SK-N-SH treated with all-trans-retinoic acid at 6 μM for 48 hours (cell line): Measurements from ENCODE around the gene TIA1.

ENCODE experiments used
- ISL1 ChIP-seq: fragments of 250-450 bp; sonication (Bioruptor Pico); IDR thresholded peaks from 2 replicates; pipeline ENCODE4 v2.1.2; 2022; ENCODE audit warnings: mild to moderate bottlenecking, moderate library complexity
- RARB ChIP-seq: fragments of 250-450 bp; sonication (Bioruptor Pico); IDR thresholded peaks from 2 replicates; pipeline ENCODE4 v1.8.0; 2021; ENCODE audit warnings: mild to moderate bottlenecking, moderate library complexity
- ZFP3 ChIP-seq: fragments of 250-450 bp; sonication (Bioruptor Pico); IDR thresholded peaks from 2 replicates; pipeline ENCODE4 v1.5.0; 2020; ENCODE audit warnings: mild to moderate bottlenecking, moderate library complexity
- ZFP30 ChIP-seq: fragments of 450-650 bp; formaldehyde crosslinking; IDR thresholded peaks from 2 replicates; pipeline ENCODE4 v1.5.0; 2022; ENCODE audit warnings: mild to moderate bottlenecking, moderate library complexity

GRCh38 chr2:70199320-70199864 is 49.0 kb downstream of the TIA1 start:
- TF ChIP-seq ISL1 (CRISPR knock-in tag) (no peak), RARB (CRISPR knock-in tag) (no peak), ZFP3 (CRISPR knock-in tag) (no peak), ZFP30 (CRISPR knock-in tag) (no peak)
